H1 (cell line): ENCODE data around the gene PLB1. TPM values are rescaled to one million over a fixed set of nuclear protein-coding genes. Genes with fewer than 3 reads are reported as not detected.

Experiments
- CTCF ChIA-PET: fragments of 300-600 bp; sonication (Branson Sonifier 250); formaldehyde crosslinking; loops from one replicate; lab custom pipeline; 2021; ENCODE audit not compliant: partially characterized antibody; lab: Charles Lee
- POLR2A ChIA-PET: fragments of 300-600 bp; sonication (Branson Sonifier 250); formaldehyde crosslinking; loops from one replicate; lab custom pipeline; 2021; ENCODE audit warnings: inconsistent platforms; ENCODE audit not compliant: partially characterized antibody; lab: Charles Lee
- DNase-seq, 2 experiments: peaks; one replicate each; pipeline versions ENCODE4 v3.0.0 to v3.0.0-alpha.2; 2010 to 2022; ENCODE audit warnings: low spot score in 2 of 2, low read depth in 1 of 2, mixed read lengths in 1 of 2
- FAIRE-seq: peaks from 2 replicates; lab custom pipeline; 2011; peaks lifted over from hg19 to GRCh38; lab: Jason Lieb, UNC
- H2AFZ ChIP-seq: 2 replicates; pipeline ENCODE4 v1.8.1; 2012; ENCODE audit warnings: low read length, inconsistent platforms
- H2AK5ac ChIP-seq: 2 replicates; pipeline ENCODE4 v1.6.1; 2013; ENCODE audit warnings: low read depth, low read length
- H2BK120ac ChIP-seq: replicated peaks from 2 replicates; pipeline ENCODE3; 2013; ENCODE audit warnings: low read depth, low read length, inconsistent platforms
- H2BK12ac ChIP-seq: 2 replicates; pipeline ENCODE4 v1.6.1; 2013; ENCODE audit warnings: low read depth, low read length
- H2BK15ac ChIP-seq: 2 replicates; pipeline ENCODE4 v1.6.1; 2013; ENCODE audit warnings: low read length
- H2BK20ac ChIP-seq: 2 replicates; pipeline ENCODE4 v1.6.1; 2013; ENCODE audit warnings: low read length
- H2BK5ac ChIP-seq: 2 replicates; pipeline ENCODE4 v1.6.1; 2013; ENCODE audit warnings: low read depth, low read length
- H3K14ac ChIP-seq: 2 replicates; pipeline ENCODE4 v1.6.1; 2013; ENCODE audit warnings: inconsistent platforms; ENCODE audit not compliant: insufficient read length
- H3K18ac ChIP-seq: 2 replicates; pipeline ENCODE4 v1.6.1; 2013; ENCODE audit warnings: low read length; ENCODE audit errors: extremely low read depth
- H3K23ac ChIP-seq: 2 replicates; pipeline ENCODE4 v1.6.1; 2013; ENCODE audit warnings: inconsistent platforms; ENCODE audit not compliant: insufficient read length
- H3K23me2 ChIP-seq: 2 replicates; pipeline ENCODE4 v1.6.1; 2013; ENCODE audit warnings: low read depth, low read length
- H3K27ac ChIP-seq: 2 replicates; pipeline ENCODE4 v1.6.1; 2011; ENCODE audit warnings: low read depth, low read length, inconsistent platforms
- H3K27me3 ChIP-seq, 4 experiments: replicated peaks in 1 of 4; 1 replicate in 1 of 4; 2 replicates in 3 of 4; pipeline versions ENCODE4 v1.6.1 to v1.8.1; 2011 to 2013; ENCODE audit warnings: low read length in 3 of 4, mild to moderate bottlenecking in 3 of 4, inconsistent platforms in 2 of 4, mixed read lengths in 2 of 4, moderate library complexity in 1 of 4; ENCODE audit not compliant: control insufficient read depth in 3 of 4, insufficient read depth in 3 of 4; ENCODE audit errors: extremely low read depth in 1 of 4
- H3K36me3 ChIP-seq, 4 experiments: 2 replicates each; pipeline versions ENCODE4 v1.6.1 to v1.8.1; 2011 to 2013; ENCODE audit warnings: mild to moderate bottlenecking in 4 of 4, low read length in 3 of 4, moderate library complexity in 2 of 4, control low read depth in 1 of 4, inconsistent platforms in 1 of 4; ENCODE audit not compliant: insufficient read depth in 4 of 4, control insufficient read depth in 2 of 4
- H3K4ac ChIP-seq: replicated peaks from 2 replicates; pipeline ENCODE3; 2013; ENCODE audit warnings: low read length, low read depth, mixed read lengths, inconsistent platforms; ENCODE audit not compliant: insufficient read length
- H3K4me1 ChIP-seq, 4 experiments: replicated peaks in 1 of 4; 1 replicate in 1 of 4; 2 replicates in 3 of 4; pipeline versions ENCODE4 v1.6.1 to v1.8.1; 2011 to 2013; ENCODE audit warnings: low read length in 3 of 4, inconsistent platforms in 2 of 4, mixed read lengths in 1 of 4; ENCODE audit not compliant: insufficient read depth in 4 of 4, control insufficient read depth in 3 of 4
- H3K4me2 ChIP-seq, 2 experiments: 2 replicates each; pipeline versions ENCODE4 v1.6.1 to v1.8.1; 2011 to 2013; ENCODE audit warnings: low read depth in 2 of 2, low read length in 2 of 2, control low read depth in 1 of 2, inconsistent platforms in 1 of 2, mild to moderate bottlenecking in 1 of 2; ENCODE audit not compliant: insufficient read depth in 1 of 2
- H3K4me3 ChIP-seq, 4 experiments: fragments of 200-600, 300-600 bp in 1 of 4; sonication (generic), shearing (Covaris generic), sonication (Bioruptor Twin) in 1 of 4; 2 replicates each; pipeline versions ENCODE4 v1.5.1 to v1.8.1; 2011 to 2016; ENCODE audit warnings: low read length in 4 of 4, low read depth in 3 of 4, control low read depth in 2 of 4, inconsistent platforms in 2 of 4, mild to moderate bottlenecking in 2 of 4, mixed read lengths in 1 of 4, moderate library complexity in 1 of 4; ENCODE audit not compliant: insufficient read depth in 2 of 4; ENCODE audit errors: extremely low read depth in 1 of 4
- H3K56ac ChIP-seq: replicated peaks from 2 replicates; pipeline ENCODE3; 2013; ENCODE audit warnings: low read depth, mild to moderate bottlenecking, mixed read lengths, low read length, inconsistent platforms; ENCODE audit not compliant: insufficient read length
- H3K79me1 ChIP-seq: 2 replicates; pipeline ENCODE4 v1.6.1; 2013; ENCODE audit warnings: low read depth, low read length, control low read depth
- H3K79me2 ChIP-seq, 2 experiments: 2 replicates each; pipeline versions ENCODE4 v1.6.1 to v1.8.1; 2012 to 2013; ENCODE audit warnings: low read length in 2 of 2, mild to moderate bottlenecking in 2 of 2, inconsistent platforms in 1 of 2; ENCODE audit not compliant: insufficient read depth in 2 of 2, control insufficient read depth in 1 of 2
- H3K9ac ChIP-seq, 4 experiments: replicated peaks in 1 of 4; 1 replicate in 1 of 4; 2 replicates in 3 of 4; pipeline versions ENCODE4 v1.6.1 to v1.8.1; 2011 to 2013; ENCODE audit warnings: low read depth in 3 of 4, low read length in 3 of 4, control low read depth in 2 of 4, mild to moderate bottlenecking in 2 of 4, moderate library complexity in 2 of 4, inconsistent platforms in 1 of 4; ENCODE audit errors: extremely low read depth in 1 of 4
- H3K9me3 ChIP-seq, 2 experiments: 2 replicates each; pipeline versions ENCODE4 v1.6.1 to v1.8.1; 2012 to 2013; ENCODE audit warnings: mild to moderate bottlenecking in 2 of 2, moderate library complexity in 2 of 2, control low read depth in 1 of 2, inconsistent platforms in 1 of 2, low read depth in 1 of 2, low read length in 1 of 2, mixed read lengths in 1 of 2; ENCODE audit not compliant: insufficient read depth in 2 of 2
- H4K20me1 ChIP-seq, 2 experiments: replicated peaks in 1 of 2; 2 replicates each; pipeline versions ENCODE3 to v1.8.1; 2011 to 2013; ENCODE audit warnings: inconsistent platforms in 2 of 2, low read length in 2 of 2, mild to moderate bottlenecking in 1 of 2; ENCODE audit not compliant: insufficient read depth in 2 of 2, control insufficient read depth in 1 of 2
- H4K5ac ChIP-seq: 2 replicates; pipeline ENCODE4 v1.6.1; 2013; ENCODE audit warnings: low read length, low read depth, mixed read lengths, inconsistent platforms; ENCODE audit not compliant: insufficient read length
- H4K8ac ChIP-seq: 2 replicates; pipeline ENCODE4 v1.8.0; 2013; ENCODE audit warnings: mild to moderate bottlenecking, moderate library complexity, low read length, inconsistent platforms; ENCODE audit not compliant: insufficient read depth; ENCODE audit errors: extremely low read depth
- H4K91ac ChIP-seq: replicated peaks from 2 replicates; pipeline ENCODE3; 2013; ENCODE audit warnings: low read length, mixed read lengths, inconsistent platforms; ENCODE audit not compliant: insufficient read length
- CHD7 ChIP-seq: fragments of 300-600 bp; sonication (generic); IDR thresholded peaks from 2 replicates; pipeline ENCODE4 v1.7.1; 2012; ENCODE audit warnings: low read length, moderate library complexity, mild to moderate bottlenecking, inconsistent platforms; ENCODE audit not compliant: insufficient replicate concordance
- WGBS, 2 experiments: shearing (Covaris generic) in 1 of 2; methylation state at CpG; one replicate each; pipeline versions ENCODE4 v1.1.6 to v1.1.7; 2013 to 2015; ENCODE audit warnings: low lambda C conversion rate in 2 of 2, mixed read lengths in 2 of 2, inconsistent platforms in 1 of 2, low coverage in 1 of 2, missing lambda C conversion rate in 1 of 2; ENCODE audit not compliant: insufficient replicate concordance in 2 of 2, insufficient coverage in 1 of 2, insufficient read length in 1 of 2; ENCODE audit errors: extremely low coverage in 1 of 2, missing lambda C conversion rate in 1 of 2; 5-methylcytosine and 5-hydroxymethylcytosine counted together
- polyA plus RNA-seq, 7 experiments: library from polyadenylated mRNA; depleted of rRNA in 3 of 7; stranded (reverse) in 5 of 7; unstranded in 2 of 7; fragments of >200 nt in 5 of 7; fragments of 200-250 nt in 2 of 7; gene quantifications; 1 replicate in 5 of 7; 2 replicates in 1 of 7; 4 replicates in 1 of 7; pipeline versions ENCODE4 v1.2.1 to v1.2.3, GENCODE V29; 2011 to 2013; ENCODE audit warnings: missing spikeins in 2 of 7, mixed read lengths in 2 of 7
- total RNA-seq: library from RNA; stranded (reverse); fragmentation: NEBNext Ultra II Directional; extraction: Animal tissue kit (Norgen Biotek cat#: 25700); gene quantifications from 2 replicates; pipeline ENCODE4 v1.2.1, GENCODE V29; 2021

Gene PLB1
- total and polyA plus RNA-seq, 2 of the 8 experiments (the other 6 are each of a cell fraction or from before 2014, with no cell fraction given) = 0.20 to 0.36 TPM

- H3K4me2 ChIP-seq = no peak overlapping the region
- no peak for DNase-seq
- H2BK20ac ChIP-seq = no peak overlapping the region
- TF ChIP-seq CHD7 = no peak
Observed at GRCh38 chr2:28487258-28487657, 8.6 kb upstream of the PLB1 start.

More at GRCh38 chr2:28487258-28487657, 8.6 kb upstream of the PLB1 start:
- H3K9me3 ChIP-seq = no peaks in the 10 kb centered on the region
- H4K5ac ChIP-seq = no peak overlapping the region
- WGBS, 2 experiments = 98% methylated on average over 4 of the region's 4 CpGs; no CpG with 5 or more reads in 1 of the 2 experiments
- H3K4me3 ChIP-seq = no peak overlapping the region
- no peaks in the 10 kb centered on the region for H3K36me3 ChIP-seq
- no peaks in the 10 kb centered on the region for H3K27me3 ChIP-seq
- ChIA-PET POLR2A (no interaction called here), CTCF (no interaction called here)
- H4K8ac ChIP-seq = no peak overlapping the region
- H2AFZ ChIP-seq = no peak overlapping the region
- H3K18ac ChIP-seq = no peak overlapping the region
- no peak overlapping the region for H2AK5ac ChIP-seq
- H3K79me1 ChIP-seq = no peaks in the 10 kb centered on the region
- no peak overlapping the region for H3K9ac ChIP-seq
- H4K20me1 ChIP-seq = no peaks in the 10 kb centered on the region
- no peak for FAIRE-seq
- H4K91ac ChIP-seq = no peak overlapping the region
- H3K14ac ChIP-seq = no peak overlapping the region
- no peak overlapping the region for H3K27ac ChIP-seq
- H3K4me1 ChIP-seq = no peaks in the 10 kb centered on the region
- H3K23ac ChIP-seq = no peak overlapping the region
- no peaks in the 10 kb centered on the region for H3K79me2 ChIP-seq
- H3K4ac ChIP-seq = no peak overlapping the region
- H3K56ac ChIP-seq = no peak overlapping the region
- no peak overlapping the region for H2BK12ac ChIP-seq
- no peak overlapping the region for H2BK120ac ChIP-seq
- no peaks in the 10 kb centered on the region for H3K23me2 ChIP-seq
- no peak overlapping the region for H2BK15ac ChIP-seq
- H2BK5ac ChIP-seq = no peak overlapping the region
